Erythroblast (primary cell): Measurements from ENCODE around the gene SLC13A3.

ENCODE experiments used
- GATA1 ChIP-seq: IDR thresholded peaks from 2 replicates; pipeline ENCODE4 v1.6.1; 2011; ENCODE audit warnings: low read depth, mild to moderate bottlenecking, control low read depth, low read length, moderate library complexity
- POLR2A ChIP-seq: IDR thresholded peaks from 2 replicates; pipeline ENCODE4 v1.6.1; 2011; ENCODE audit warnings: mild to moderate bottlenecking, low read length

GRCh38 chr20:46699651-46700359 lies 48.5 kb upstream of the SLC13A3 start:
- TF ChIP-seq POLR2A (no peak), GATA1 (no peak)
